CD4-positive, alpha-beta T cell treated with Interleukin-6 for 4 hours (primary cell): ENCODE measurements around the gene RGS2.

Source experiments
- DNase-seq: peaks from one replicate; pipeline ENCODE4 v3.0.0-alpha.2; 2020; ENCODE audit warnings: mixed read lengths

Gene RGS2

DNA sequence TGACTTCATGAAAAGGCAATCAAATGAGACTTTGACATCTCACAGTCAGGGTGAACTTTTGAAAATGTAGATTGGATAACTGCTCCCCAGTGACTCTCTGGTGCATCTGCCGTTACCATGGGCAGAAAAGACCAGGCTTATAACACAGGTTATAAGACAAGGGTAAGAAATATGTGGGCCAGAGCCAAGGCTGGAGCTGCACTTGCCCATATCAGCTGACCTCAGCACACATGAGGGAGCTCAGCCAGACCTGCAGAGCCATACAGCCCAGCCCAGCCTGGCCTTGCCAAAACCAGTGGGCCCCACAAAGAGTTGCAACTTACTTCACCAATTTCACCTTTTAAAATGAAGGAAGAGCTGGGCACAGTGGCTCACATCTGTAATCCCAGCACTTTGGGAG, 11.7 kb upstream of the RGS2 start:
- no peak for DNase-seq

- DNase-seq, result no peak
These were observed 10.9 kb upstream of the RGS2 start for GRCh38 chr1:192797891-192798290.

- no peak for DNase-seq
These were observed 7.4 kb upstream of the RGS2 start for GRCh38 chr1:192801451-192801850.

GRCh38 chr1:192802406-192802805, 6.4 kb upstream of the RGS2 start:
- no peak for DNase-seq

DNA sequence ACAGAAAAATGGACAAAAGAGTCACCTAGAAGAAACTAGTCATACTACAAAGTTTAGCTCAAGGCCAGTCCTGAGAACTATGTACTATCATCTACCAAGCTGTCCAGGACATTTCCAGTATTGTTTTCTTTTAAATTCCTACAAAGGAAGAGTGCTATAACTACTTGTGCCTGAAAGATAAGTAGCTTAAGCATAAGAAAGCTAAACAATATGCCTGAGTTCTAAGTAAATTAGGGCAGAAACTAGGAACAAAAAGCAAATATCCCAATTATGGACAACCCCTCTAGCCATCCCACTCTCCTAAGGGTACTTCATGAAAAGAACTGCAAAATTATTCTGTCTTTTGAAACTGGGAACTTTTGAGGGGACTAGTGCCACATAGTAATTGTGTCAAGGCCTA, 5.3 kb upstream of the RGS2 start:
- no peak for DNase-seq

DNA sequence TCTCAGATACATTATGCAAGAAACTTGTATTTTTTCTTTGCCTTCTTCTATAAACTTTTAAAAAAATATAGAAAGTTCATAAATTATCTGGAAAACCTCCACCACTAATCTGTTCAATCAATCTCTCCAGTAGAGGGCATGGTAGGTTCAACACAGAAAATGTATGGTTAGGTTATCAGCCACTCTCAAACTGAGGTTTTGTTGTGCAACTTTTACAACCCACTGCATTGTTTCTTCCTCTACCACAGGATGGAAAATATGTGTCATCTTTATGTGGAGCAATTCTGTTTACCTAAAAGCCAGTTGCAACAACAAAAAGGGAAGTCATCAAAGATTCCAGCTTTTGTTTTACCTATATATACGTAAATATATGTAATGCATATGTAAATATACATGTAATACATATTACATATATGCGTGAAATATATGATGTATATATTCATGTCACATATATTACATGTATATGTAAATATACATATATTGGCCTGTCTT, 3.0 kb upstream of the RGS2 start:
- peak; percentile 13 for DNase-seq

DNA sequence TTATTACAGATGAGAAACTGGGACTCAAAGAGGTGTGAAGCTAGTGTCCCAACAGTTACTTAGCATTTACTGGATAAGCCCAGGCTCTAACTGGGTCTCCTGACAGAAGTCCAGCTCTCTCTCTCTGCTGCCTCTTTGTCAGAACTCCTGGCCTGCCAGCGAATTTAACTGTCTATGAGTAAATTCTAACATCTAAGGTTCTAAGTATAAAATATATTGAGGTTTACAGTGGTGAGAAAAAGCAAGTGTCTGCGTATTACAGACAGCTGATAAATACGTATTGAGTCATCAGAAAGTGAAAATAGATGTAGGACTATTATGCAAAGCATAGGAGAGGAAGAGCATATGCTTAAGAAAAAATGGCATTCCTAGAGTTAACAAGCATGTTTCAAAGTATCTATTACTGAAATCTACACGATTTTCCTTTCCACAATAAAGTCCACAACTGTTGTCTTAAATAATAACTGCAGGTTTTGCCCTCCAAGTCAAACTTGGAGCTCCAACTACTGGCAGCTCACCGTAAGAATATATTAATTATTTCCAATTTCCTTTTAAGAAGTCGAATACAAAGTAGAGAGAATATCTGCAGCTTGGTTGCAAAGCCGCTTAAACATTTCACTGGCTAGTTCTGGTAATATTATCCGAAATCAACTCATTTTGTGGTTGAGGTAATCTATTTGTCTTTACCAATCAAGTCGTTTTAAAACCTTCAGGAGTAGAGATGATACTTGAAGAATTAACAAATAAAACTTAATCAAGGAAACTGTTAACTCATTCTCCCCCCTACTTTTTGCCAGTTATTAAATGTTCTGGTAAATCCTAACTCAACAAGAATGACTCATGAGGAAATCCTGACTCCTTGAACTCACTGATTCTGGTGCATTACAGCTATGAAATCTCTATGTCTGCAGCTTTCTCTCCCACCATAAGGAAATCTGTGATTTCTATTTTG, 1.4 kb upstream of the RGS2 start:
- peak; percentile 17 for DNase-seq

DNA sequence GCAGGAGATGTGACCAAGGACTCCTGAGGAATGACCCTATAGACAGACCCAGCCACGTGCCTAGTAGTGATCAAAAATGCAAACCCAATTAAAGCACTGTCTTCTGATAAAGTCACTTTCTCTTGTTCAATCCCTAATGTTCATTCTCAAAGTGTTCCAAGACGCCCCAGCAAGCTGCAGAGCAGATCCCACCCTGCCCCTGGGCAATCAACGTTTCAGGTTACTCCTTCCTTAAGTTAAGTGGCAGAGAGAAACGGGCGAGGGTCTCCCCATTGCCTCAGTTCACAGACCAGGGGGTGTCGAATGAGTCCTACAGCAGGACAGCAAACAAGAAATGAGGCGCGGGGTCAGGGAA, 699 bp upstream of the RGS2 start:
- no peak for DNase-seq

DNA sequence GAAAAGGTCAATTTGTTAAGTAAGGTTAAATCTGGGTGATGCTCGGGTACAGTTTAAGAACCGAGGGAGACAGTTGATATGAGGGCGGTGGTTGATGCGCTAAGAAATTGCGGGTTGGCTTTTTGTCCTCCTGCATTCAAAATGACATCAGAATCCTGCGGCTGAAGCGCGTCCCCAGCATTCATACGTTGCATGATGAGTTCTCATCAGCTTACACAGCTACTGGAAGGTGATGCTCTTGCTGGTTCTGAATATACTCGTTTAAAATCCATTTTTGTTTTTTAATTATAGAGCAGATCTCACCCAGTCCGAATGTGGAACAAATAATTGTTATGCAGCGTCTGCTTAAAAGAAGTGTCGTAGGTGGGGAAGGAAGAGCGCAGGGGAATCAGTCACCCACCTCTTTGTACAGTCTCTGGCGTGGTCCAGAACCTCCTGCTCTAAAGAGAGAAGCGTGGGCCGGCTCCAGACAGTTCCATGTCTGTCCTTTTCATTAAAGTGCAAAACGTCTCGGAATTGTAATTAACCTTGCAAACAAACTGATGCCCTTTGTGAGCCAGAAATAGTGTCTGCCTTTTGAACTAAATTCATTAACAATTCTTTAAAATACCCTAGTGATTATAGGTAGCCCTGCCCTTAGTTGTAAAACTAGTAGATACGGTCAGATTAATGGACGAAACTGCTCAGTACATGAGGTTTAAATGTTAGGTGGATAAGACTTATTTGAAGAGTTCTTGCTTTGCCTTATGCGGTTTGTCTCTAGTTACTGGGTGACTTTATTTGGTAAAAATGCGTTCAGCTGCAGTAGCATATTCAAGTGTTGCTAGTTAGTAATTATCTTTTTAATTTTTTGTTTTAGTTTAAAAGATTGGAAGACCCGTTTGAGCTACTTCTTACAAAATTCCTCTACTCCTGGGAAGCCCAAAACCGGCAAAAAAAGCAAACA, 741 bp downstream of the RGS2 start:
- DNase-seq, result peak; percentile 62

- DNase-seq, result no peak
These were observed 1.5 kb downstream of the RGS2 start for GRCh38 chr1:192810253-192810880.

GRCh38 chr1:192811006-192811405, 2.2 kb downstream of the RGS2 start:
- DNase-seq, result no peak

GRCh38 chr1:192811594-192812239, 2.9 kb downstream of the RGS2 start:
- DNase-seq, result no peak

GRCh38 chr1:192812420-192813209, 3.8 kb downstream of the RGS2 start:
- no peak for DNase-seq

DNA sequence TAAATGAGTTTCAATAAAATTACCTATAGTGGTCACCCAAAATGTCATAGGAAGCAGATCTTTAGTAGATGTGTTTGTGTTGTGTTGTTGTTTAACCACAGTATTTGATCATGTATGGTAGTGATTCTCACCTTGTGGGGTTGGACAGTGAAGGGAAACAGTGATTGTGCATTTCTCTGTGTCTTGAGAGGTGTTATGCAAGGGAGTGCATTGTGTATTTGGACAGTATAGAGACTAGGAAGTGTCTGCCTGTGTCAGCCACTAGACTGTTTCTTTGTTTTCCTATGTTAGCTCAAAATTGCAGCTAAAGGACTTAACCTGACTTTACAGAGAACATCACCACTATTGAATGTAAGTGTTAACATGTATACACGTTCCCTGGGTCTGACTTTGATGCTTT, 6.0 kb downstream of the RGS2 start:
- DNase-seq, result no peak

- no peak for DNase-seq
These were observed 8.4 kb downstream of the RGS2 start for GRCh38 chr1:192817246-192817645.

- DNase-seq, result no peak
These were observed 12.5 kb downstream of the RGS2 start for GRCh38 chr1:192821296-192821695.

GRCh38 chr1:192824511-192824910, 15.7 kb downstream of the RGS2 start:
- no peak for DNase-seq

GRCh38 chr1:192826791-192827546, 18.1 kb downstream of the RGS2 start:
- no peak for DNase-seq

DNA sequence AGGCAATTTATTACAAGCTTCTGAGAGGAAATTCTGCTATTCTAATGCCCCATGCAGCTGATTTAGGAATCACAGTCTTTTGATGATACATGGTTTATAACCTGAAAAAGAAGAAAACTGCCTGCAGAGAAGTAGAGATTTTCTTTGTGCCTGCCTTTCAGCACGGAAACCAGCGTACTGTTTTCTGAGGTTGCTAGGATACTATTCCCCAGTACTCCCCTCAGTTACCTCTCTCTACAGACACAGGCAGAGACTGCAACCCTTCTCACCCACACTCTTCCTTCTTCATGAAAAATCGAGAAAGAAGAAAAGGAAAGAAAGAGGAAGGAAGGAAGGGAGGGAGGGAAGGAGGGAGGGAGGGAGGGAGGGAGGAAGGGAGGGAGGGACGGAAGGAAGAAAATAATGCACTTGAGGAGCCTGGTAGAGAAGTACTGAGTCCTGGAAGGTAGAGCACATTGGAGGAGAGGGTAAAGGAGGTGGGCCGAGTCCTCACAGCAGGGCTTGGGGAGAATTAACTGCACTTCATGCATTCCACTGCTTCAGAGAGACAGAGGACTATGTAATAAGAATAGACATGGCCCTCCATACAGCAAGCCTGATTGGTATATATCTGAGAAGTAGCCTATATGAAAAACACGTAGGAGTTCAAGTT, 21.9 kb downstream of the RGS2 start:
- no peak for DNase-seq

DNA sequence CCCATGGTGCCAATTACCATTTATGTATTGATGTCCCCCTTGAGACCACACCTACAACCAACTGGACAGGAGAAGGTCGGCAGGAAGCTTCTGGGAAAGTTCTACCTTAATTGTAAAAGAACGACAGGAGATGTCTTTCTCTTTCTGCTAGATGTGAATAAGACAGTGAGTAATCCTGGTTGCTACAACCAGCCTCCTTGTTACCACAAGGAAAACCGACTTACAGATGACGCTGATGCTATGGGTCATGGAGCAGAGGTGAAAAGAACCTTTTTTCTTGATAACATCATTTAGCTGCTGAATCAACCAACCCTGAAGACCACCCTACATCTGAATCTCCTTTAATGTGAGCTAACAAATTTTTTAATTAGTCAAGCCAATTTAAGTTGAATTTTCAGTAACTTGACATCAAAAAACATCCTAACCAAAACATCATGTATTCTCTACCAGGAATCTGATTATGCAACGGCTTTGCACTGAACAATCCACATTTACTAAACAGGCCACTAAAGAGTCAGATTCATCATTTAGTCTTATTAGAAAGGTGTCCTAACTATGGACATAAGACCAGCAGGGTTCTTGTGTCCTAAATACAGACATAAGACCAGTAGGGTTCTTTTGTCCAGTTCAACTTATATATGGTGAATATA, 23.0 kb downstream of the RGS2 start:
- no peak for DNase-seq
